Liver (tissue), 9 donors: ENCODE measurements around the gene ARL5A. TPM values are rescaled to one million over a fixed set of nuclear protein-coding genes. Genes with fewer than 3 reads are reported as not detected.
"Not testable (repeated sequence)": the region's sequence is repeated elsewhere in the genome, so short reads cannot be mapped to it uniquely, and the experiment has no call there.

ENCODE experiments used
- DNase-seq: peaks from one replicate; pipeline ENCODE4 v3.0.0-alpha.2; 2017; ENCODE audit warnings: low spot score
- H3K27ac ChIP-seq, 2 donors: one replicate each; pipeline ENCODE4 v1.7.0; 2013; ENCODE audit warnings: inconsistent platforms in 2 of 2, low read length in 2 of 2, control low read depth in 1 of 2, low read depth in 1 of 2, mild to moderate bottlenecking in 1 of 2
- H3K27me3 ChIP-seq, 4 donors: one replicate each; pipeline versions ENCODE4 v1.6.1 to v1.7.0; 2013; ENCODE audit warnings: low read length in 3 of 4, inconsistent platforms in 1 of 4, mild to moderate bottlenecking in 1 of 4, moderate library complexity in 1 of 4; ENCODE audit not compliant: control insufficient read depth in 4 of 4, insufficient read depth in 4 of 4
- H3K36me3 ChIP-seq, 4 donors: one replicate each; pipeline versions ENCODE4 v1.6.1 to v1.7.0; 2013; ENCODE audit warnings: low read length in 3 of 4, mild to moderate bottlenecking in 3 of 4, low read depth in 1 of 4, moderate library complexity in 1 of 4; ENCODE audit not compliant: control insufficient read depth in 4 of 4, insufficient read depth in 3 of 4
- H3K4me1 ChIP-seq, 4 donors: one replicate each; pipeline versions ENCODE4 v1.6.1 to v1.7.0; 2013; ENCODE audit warnings: low read length in 3 of 4, mild to moderate bottlenecking in 3 of 4, moderate library complexity in 1 of 4; ENCODE audit not compliant: control insufficient read depth in 4 of 4, insufficient read depth in 4 of 4
- H3K4me3 ChIP-seq, 3 donors: one replicate each; pipeline versions ENCODE4 v1.6.1 to v1.7.0; 2013; ENCODE audit warnings: low read length in 3 of 3, control low read depth in 1 of 3, low read depth in 1 of 3, mild to moderate bottlenecking in 1 of 3
- H3K9ac ChIP-seq, 2 donors: one replicate each; pipeline ENCODE4 v1.7.0; 2013; ENCODE audit warnings: low read length in 2 of 2, mild to moderate bottlenecking in 2 of 2, moderate library complexity in 2 of 2, control low read depth in 1 of 2, low read depth in 1 of 2
- H3K9me3 ChIP-seq, 4 donors: one replicate each; pipeline versions ENCODE4 v1.6.1 to v1.7.0; 2013; ENCODE audit warnings: low read length in 3 of 4; ENCODE audit not compliant: control insufficient read depth in 4 of 4
- FOXA2 ChIP-seq: IDR thresholded peaks from 2 replicates; pipeline ENCODE4 v1.6.1; 2016; ENCODE audit warnings: antibody characterized with exemption
- HNF4G ChIP-seq: IDR thresholded peaks from 2 replicates; pipeline ENCODE4 v1.6.1; 2016; ENCODE audit warnings: antibody characterized with exemption
- JUND ChIP-seq, 2 donors: IDR thresholded peaks; 2 replicates each; pipeline ENCODE4 v1.6.1; 2016; ENCODE audit warnings: antibody characterized with exemption in 2 of 2
- NR2F2 ChIP-seq: IDR thresholded peaks from 2 replicates; pipeline ENCODE4 v1.6.1; 2016; ENCODE audit warnings: antibody characterized with exemption
- RAD21 ChIP-seq, 2 donors: IDR thresholded peaks; 2 replicates each; pipeline ENCODE4 v1.6.1; 2016; ENCODE audit warnings: antibody characterized with exemption in 2 of 2, mild to moderate bottlenecking in 2 of 2
- RXRA ChIP-seq, 2 donors: IDR thresholded peaks; 2 replicates each; pipeline ENCODE4 v1.6.1; 2017 to 2018; ENCODE audit warnings: antibody characterized with exemption in 2 of 2, mild to moderate bottlenecking in 1 of 2
- YY1 ChIP-seq: IDR thresholded peaks from 2 replicates; pipeline ENCODE4 v1.6.1; 2016; ENCODE audit warnings: antibody characterized with exemption, mild to moderate bottlenecking
- WGBS: extraction: QIAGEN DNeasy Blood & Tissue Kit; methylation state at CpG from one replicate; pipeline ENCODE4 v1.1.7; 2013; 5-methylcytosine and 5-hydroxymethylcytosine counted together
- polyA plus RNA-seq, 2 donors: library from polyadenylated mRNA; stranded (reverse) in 1 of 2; unstranded in 1 of 2; fragments of 200-250 nt in 1 of 2; fragments of >200 nt in 1 of 2; fragmentation: Nextera tagmentation in 1 of 2; extraction: Ambion mirVana in 1 of 2; gene quantifications; one replicate each; pipeline versions ENCODE4 v1.2.1 to v1.2.3, GENCODE V29; 2013 to 2015
- total RNA-seq, 2 donors: library from RNA; depleted of rRNA; stranded (reverse); fragments of >200 nt; gene quantifications; one replicate each; pipeline ENCODE4 v1.2.3, GENCODE V29; 2014
- TF ChIP-seq, protein P1 (sequence below): IDR thresholded peaks from 2 replicates; pipeline ENCODE4 v1.6.1; 2016; ENCODE audit warnings: antibody characterized with exemption
- TF ChIP-seq, protein P2 (sequence below): fragments of 150-350 bp; IDR thresholded peaks from 2 replicates; pipeline ENCODE4 v1.5.1; 2017; ENCODE audit warnings: improper control_type of control experiment, low read depth, low read length; ENCODE audit not compliant: missing input control
- TF ChIP-seq, protein P3 (sequence below): IDR thresholded peaks from 2 replicates; pipeline ENCODE4 v1.6.1; 2016; ENCODE audit warnings: antibody characterized with exemption, mild to moderate bottlenecking
- TF ChIP-seq, protein P4 (sequence below): IDR thresholded peaks from 2 replicates; pipeline ENCODE4 v1.6.1; 2016; ENCODE audit warnings: antibody characterized with exemption
- donor health status: healthy.
- donor health status: healthy.
- donor health status: healthy.
- donor health status: healthy.
- donor health status: healthy.

ARL5A gene
- total and polyA plus RNA-seq, 4 donors = 9.0 to 41.6 (median 18.0) TPM

DNA sequence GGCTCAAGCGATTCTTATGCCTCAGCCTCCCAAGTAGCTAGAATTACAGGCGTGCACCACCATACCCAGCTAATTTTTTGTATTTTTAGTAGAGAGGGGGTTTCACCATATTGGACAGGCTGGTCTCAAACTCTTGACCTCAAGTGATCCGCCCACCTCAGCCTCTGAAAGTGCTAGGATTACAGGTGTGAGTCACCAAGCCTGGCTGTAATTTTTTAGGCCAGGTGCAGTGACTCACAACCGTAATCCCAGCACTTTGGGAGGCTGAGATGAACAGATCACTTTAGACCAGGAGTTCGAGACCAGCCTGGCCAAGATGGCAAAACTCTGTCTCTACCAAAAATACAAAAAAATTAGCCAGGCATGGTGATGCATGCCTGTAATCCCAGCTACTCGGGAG, 33.8 kb downstream of the ARL5A start:
- WGBS = 98% methylated on average over 6 of the region's 6 CpGs
- not testable (repeated sequence) for H3K4me1 ChIP-seq, H3K4me3 ChIP-seq, DNase-seq, H3K36me3 ChIP-seq, H3K9me3 ChIP-seq, H3K27me3 ChIP-seq, H3K27ac ChIP-seq, H3K9ac ChIP-seq

DNA sequence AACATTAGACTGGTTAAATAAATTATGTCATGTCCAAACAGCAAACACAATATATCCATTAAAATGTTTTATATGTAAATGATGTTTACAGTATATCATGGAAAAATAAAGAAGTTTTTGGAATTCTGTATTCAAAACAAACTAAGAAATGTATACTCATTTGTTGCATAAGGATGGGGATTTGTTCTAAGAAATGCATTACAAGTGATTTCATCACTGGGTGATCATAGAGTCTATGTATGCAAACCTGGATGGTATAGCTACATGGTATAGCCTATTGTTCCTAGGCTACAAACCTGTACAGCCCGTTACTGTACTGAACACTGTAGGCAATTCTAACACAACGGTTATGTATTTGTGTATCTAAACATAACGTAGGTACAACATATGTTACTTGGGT, 35.1 kb downstream of the ARL5A start:
- H3K36me3 ChIP-seq = peaks cover 0 to 4% (median 2%) of the 10 kb centered on the region in 4 donors
- H3K9ac ChIP-seq = no peak overlapping the region
- WGBS = 97% methylated on average over 3 of the region's 3 CpGs
- no peaks in the 10 kb centered on the region for H3K4me1 ChIP-seq
- no peaks in the 10 kb centered on the region for H3K9me3 ChIP-seq
- H3K27ac ChIP-seq = no peak overlapping the region
- H3K4me3 ChIP-seq = no peak overlapping the region
- H3K27me3 ChIP-seq = no peaks in the 10 kb centered on the region
- no peak for DNase-seq
- TF ChIP-seq, protein P1, sequence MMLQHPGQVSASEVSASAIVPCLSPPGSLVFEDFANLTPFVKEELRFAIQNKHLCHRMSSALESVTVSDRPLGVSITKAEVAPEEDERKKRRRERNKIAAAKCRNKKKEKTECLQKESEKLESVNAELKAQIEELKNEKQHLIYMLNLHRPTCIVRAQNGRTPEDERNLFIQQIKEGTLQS = no peak
- TF ChIP-seq RAD21 (IDR thresholded peaks at IDR 0.05) (no peak), NR2F2 (no peak), FOXA2 (no peak), JUND (IDR thresholded peaks at IDR 0.05) (no peak), RXRA (IDR thresholded peaks at IDR 0.05) (no peak), HNF4G (no peak)
- TF ChIP-seq, protein P2, sequence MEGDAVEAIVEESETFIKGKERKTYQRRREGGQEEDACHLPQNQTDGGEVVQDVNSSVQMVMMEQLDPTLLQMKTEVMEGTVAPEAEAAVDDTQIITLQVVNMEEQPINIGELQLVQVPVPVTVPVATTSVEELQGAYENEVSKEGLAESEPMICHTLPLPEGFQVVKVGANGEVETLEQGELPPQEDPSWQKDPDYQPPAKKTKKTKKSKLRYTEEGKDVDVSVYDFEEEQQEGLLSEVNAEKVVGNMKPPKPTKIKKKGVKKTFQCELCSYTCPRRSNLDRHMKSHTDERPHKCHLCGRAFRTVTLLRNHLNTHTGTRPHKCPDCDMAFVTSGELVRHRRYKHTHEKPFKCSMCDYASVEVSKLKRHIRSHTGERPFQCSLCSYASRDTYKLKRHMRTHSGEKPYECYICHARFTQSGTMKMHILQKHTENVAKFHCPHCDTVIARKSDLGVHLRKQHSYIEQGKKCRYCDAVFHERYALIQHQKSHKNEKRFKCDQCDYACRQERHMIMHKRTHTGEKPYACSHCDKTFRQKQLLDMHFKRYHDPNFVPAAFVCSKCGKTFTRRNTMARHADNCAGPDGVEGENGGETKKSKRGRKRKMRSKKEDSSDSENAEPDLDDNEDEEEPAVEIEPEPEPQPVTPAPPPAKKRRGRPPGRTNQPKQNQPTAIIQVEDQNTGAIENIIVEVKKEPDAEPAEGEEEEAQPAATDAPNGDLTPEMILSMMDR = no peak
- TF ChIP-seq, protein P3, sequence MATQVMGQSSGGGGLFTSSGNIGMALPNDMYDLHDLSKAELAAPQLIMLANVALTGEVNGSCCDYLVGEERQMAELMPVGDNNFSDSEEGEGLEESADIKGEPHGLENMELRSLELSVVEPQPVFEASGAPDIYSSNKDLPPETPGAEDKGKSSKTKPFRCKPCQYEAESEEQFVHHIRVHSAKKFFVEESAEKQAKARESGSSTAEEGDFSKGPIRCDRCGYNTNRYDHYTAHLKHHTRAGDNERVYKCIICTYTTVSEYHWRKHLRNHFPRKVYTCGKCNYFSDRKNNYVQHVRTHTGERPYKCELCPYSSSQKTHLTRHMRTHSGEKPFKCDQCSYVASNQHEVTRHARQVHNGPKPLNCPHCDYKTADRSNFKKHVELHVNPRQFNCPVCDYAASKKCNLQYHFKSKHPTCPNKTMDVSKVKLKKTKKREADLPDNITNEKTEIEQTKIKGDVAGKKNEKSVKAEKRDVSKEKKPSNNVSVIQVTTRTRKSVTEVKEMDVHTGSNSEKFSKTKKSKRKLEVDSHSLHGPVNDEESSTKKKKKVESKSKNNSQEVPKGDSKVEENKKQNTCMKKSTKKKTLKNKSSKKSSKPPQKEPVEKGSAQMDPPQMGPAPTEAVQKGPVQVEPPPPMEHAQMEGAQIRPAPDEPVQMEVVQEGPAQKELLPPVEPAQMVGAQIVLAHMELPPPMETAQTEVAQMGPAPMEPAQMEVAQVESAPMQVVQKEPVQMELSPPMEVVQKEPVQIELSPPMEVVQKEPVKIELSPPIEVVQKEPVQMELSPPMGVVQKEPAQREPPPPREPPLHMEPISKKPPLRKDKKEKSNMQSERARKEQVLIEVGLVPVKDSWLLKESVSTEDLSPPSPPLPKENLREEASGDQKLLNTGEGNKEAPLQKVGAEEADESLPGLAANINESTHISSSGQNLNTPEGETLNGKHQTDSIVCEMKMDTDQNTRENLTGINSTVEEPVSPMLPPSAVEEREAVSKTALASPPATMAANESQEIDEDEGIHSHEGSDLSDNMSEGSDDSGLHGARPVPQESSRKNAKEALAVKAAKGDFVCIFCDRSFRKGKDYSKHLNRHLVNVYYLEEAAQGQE = no peak

DNA sequence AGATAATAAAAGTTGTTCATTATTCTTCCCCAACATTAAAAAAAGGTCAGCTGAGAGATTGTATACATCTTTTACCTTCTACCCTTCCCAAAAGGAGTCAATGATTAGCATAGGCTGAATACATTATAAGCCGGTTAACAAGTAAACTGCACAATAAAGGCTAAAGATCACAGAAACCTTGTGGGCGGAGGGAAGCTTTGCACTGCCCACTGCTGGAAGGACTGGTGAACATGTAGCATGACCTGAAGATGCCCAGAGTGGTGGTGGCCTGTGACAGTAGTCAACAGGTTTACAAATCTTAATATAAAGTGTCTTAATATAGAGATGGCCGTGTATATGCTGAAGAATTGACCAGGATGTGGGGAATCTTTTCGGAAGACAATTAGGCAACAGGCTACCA, 35.6 kb downstream of the ARL5A start:
- TF ChIP-seq, protein P4, sequence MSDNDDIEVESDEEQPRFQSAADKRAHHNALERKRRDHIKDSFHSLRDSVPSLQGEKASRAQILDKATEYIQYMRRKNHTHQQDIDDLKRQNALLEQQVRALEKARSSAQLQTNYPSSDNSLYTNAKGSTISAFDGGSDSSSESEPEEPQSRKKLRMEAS = no peak
- TF ChIP-seq RXRA (IDR thresholded peaks at IDR 0.05) (no peak), RAD21 (IDR thresholded peaks at IDR 0.05) (no peak), JUND (IDR thresholded peaks at IDR 0.05) (no peak), YY1 (no peak)
- H3K27ac ChIP-seq = no peak overlapping the region
- no peaks in the 10 kb centered on the region for H3K9me3 ChIP-seq
- no peak overlapping the region for H3K9ac ChIP-seq
- peaks cover 0 to 4% (median 2%) of the 10 kb centered on the region in 4 donors for H3K36me3 ChIP-seq
- no peak for DNase-seq
- H3K27me3 ChIP-seq = no peaks in the 10 kb centered on the region
- 98% methylated on average over 4 of the region's 4 CpGs for WGBS
- no peaks in the 10 kb centered on the region for H3K4me1 ChIP-seq
- H3K4me3 ChIP-seq = no peak overlapping the region
